Caco-2 (cell line): ENCODE results near the gene LRRC8B. TPM values are rescaled to one million over a fixed set of nuclear protein-coding genes. Genes with fewer than 3 reads are reported as not detected.

Source experiments
- BruUV-seq: library from RNA; stranded (reverse); fragments of 400-500 nt; replicated peaks from 2 replicates; lab custom pipeline; 2021; lab: Mats Ljungman, UMichigan
- CTCF ChIA-PET: fragments of 300-600 bp; sonication (Branson Sonifier 250); formaldehyde crosslinking; loops from one replicate; lab custom pipeline; 2022; ENCODE audit warnings: antibody characterized with exemption; lab: Charles Lee
- POLR2A ChIA-PET: fragments of 300-600 bp; sonication (Branson Sonifier 250); formaldehyde crosslinking; loops from one replicate; lab custom pipeline; 2022; ENCODE audit warnings: antibody characterized with exemption; lab: Charles Lee
- DNase-seq, 2 experiments: peaks; one replicate each; pipeline versions ENCODE4 v3.0.0 to v3.0.0-alpha.2; 2020 to 2022
- H3K27me3 ChIP-seq: replicated peaks from 2 replicates; pipeline ENCODE4 v1.6.0; 2011; ENCODE audit warnings: low read length; ENCODE audit not compliant: control insufficient read depth, insufficient read depth
- H3K36me3 ChIP-seq: 2 replicates; pipeline ENCODE4 v1.5.1; 2011; ENCODE audit warnings: low read length; ENCODE audit not compliant: control insufficient read depth, insufficient read depth
- H3K4me1 ChIP-seq: fragments of 250-450 bp; sonication (Bioruptor Pico); 2 replicates; pipeline ENCODE4 v1.5.1; 2020; ENCODE audit warnings: mild to moderate bottlenecking
- H3K4me3 ChIP-seq: 2 replicates; pipeline ENCODE4 v1.5.1; 2011; ENCODE audit warnings: low read depth, mild to moderate bottlenecking, control low read depth, low read length
- H3K9me3 ChIP-seq: fragments of 250-450 bp; sonication (Bioruptor Pico); 2 replicates; pipeline ENCODE4 v1.5.1; 2020; ENCODE audit warnings: mild to moderate bottlenecking, moderate library complexity
- H3K27ac Mint-ChIP-seq: one replicate; pipeline ENCODE4 v1.8.0; 2022; ENCODE audit warnings: mixed read lengths; ENCODE audit not compliant: unreplicated experiment
- H3K27me3 Mint-ChIP-seq: one replicate; pipeline ENCODE4 v1.8.0; 2022; ENCODE audit warnings: mixed read lengths; ENCODE audit not compliant: insufficient read depth, unreplicated experiment
- H3K36me3 Mint-ChIP-seq: one replicate; pipeline ENCODE4 v1.8.0; 2022; ENCODE audit warnings: mild to moderate bottlenecking, mixed read lengths; ENCODE audit not compliant: insufficient read depth, unreplicated experiment
- H3K4me1 Mint-ChIP-seq: one replicate; pipeline ENCODE4 v1.8.0; 2022; ENCODE audit warnings: low read depth, mixed read lengths; ENCODE audit not compliant: unreplicated experiment
- H3K4me3 Mint-ChIP-seq: one replicate; pipeline ENCODE4 v1.8.0; 2022; ENCODE audit warnings: mild to moderate bottlenecking, moderate library complexity, mixed read lengths; ENCODE audit not compliant: unreplicated experiment
- H3K9me3 Mint-ChIP-seq: one replicate; pipeline ENCODE4 v1.8.0; 2022; ENCODE audit warnings: mixed read lengths; ENCODE audit not compliant: unreplicated experiment
- intact Hi-C: fragments of 100-400 bp; cut with micrococcal nuclease; formaldehyde crosslinking; loops from one replicate; pipeline ENCODE4 v1.10.0; 2022; ENCODE audit not compliant: unreplicated experiment
- total RNA-seq: library from RNA; stranded (reverse); gene quantifications from 2 replicates; pipeline ENCODE4 v1.2.3, GENCODE V29; 2022
- TF ChIP-seq, protein P1 (sequence below), 2 experiments: fragments of 200-600 bp in 1 of 2; IDR thresholded peaks; 1 replicate in 1 of 2; 2 replicates in 1 of 2; pipeline versions ENCODE4 v1.5.1 to v1.8.0; 2011 to 2022; ENCODE audit warnings: antibody characterized with exemption in 1 of 2, control low read depth in 1 of 2, inconsistent platforms in 1 of 2, low read depth in 1 of 2, low read length in 1 of 2, mild to moderate bottlenecking in 1 of 2, moderate library complexity in 1 of 2; ENCODE audit not compliant: insufficient read depth in 1 of 2, severe bottlenecking in 1 of 2, unreplicated experiment in 1 of 2

The LRRC8B gene
- total RNA-seq, 1 experiment from 2014 or later: 10.8 TPM

DNA sequence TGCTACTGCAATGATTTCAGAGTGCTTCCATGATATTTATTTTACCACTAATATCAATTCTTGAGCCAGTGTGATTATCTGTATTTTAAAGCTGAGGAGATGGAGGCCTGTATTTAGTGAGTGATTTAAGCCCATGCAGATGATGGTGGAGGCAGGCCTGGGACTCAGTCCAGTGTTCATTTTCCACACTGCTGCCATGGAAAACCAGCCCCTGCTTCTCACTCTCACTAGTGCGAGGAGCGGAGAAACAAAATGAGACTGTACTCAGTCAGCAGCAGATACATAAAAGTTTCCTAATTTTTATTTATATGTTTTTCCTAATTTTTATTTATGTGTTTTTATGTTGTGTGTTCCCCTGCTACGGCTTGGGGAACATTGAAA, 32.8 kb downstream of the LRRC8B start:
- no peaks in the 10 kb centered on the region for H3K9me3 ChIP-seq
- Mint-ChIP-seq H3K36me3 (no peaks in the 10 kb centered on the region), H3K4me1 (no peaks in the 10 kb centered on the region), H3K4me3 (no peak overlapping the region), H3K27me3 (no peaks in the 10 kb centered on the region), H3K27ac (no peak overlapping the region), H3K9me3 (no peaks in the 10 kb centered on the region)
- no peak overlapping the region for H3K4me3 ChIP-seq
- ChIA-PET CTCF (no interaction called here), POLR2A (no interaction called here)
- no peaks in the 10 kb centered on the region for H3K4me1 ChIP-seq
- no TSS peak for BruUV-seq
- H3K36me3 ChIP-seq: no peaks in the 10 kb centered on the region
- no peak for DNase-seq
- TF ChIP-seq, protein P1, sequence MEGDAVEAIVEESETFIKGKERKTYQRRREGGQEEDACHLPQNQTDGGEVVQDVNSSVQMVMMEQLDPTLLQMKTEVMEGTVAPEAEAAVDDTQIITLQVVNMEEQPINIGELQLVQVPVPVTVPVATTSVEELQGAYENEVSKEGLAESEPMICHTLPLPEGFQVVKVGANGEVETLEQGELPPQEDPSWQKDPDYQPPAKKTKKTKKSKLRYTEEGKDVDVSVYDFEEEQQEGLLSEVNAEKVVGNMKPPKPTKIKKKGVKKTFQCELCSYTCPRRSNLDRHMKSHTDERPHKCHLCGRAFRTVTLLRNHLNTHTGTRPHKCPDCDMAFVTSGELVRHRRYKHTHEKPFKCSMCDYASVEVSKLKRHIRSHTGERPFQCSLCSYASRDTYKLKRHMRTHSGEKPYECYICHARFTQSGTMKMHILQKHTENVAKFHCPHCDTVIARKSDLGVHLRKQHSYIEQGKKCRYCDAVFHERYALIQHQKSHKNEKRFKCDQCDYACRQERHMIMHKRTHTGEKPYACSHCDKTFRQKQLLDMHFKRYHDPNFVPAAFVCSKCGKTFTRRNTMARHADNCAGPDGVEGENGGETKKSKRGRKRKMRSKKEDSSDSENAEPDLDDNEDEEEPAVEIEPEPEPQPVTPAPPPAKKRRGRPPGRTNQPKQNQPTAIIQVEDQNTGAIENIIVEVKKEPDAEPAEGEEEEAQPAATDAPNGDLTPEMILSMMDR (IDR thresholded peaks at IDR 0.05; ENCODE audit: insufficient read depth in 1 of 2, low read depth in 1 of 2, low read length in 1 of 2, severe bottlenecking in 1 of 2, unreplicated experiment in 1 of 2): no peak
- intact Hi-C loops: no loop called here
- no peaks in the 10 kb centered on the region for H3K27me3 ChIP-seq

DNA sequence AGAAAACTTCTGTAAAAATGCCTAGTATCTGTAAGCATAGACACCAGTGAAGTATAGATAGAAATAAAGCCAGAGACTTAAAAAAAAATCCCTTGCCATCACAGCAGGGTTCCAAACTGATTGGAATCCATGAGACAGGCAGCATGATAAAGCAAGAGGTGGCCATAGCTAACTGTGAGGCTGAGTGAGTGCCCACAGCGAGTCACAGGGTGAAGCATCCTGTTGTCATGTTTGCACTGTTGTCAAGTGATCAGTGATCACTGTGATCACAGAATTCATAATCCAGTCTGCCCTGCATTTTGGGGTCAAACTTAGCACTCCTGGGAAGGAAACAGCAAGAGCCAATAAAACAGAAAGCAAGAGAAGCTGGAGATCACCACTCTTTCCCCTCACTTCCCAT, 33.3 kb downstream of the LRRC8B start:
- POLR2A ChIA-PET: no interaction called here
- H3K27ac Mint-ChIP-seq: no peak overlapping the region
- no peak overlapping the region for H3K4me3 ChIP-seq
- no peaks in the 10 kb centered on the region for H3K4me1 ChIP-seq
- no peaks in the 10 kb centered on the region for H3K36me3 ChIP-seq
- no peaks in the 10 kb centered on the region for H3K4me1 Mint-ChIP-seq
- H3K36me3 Mint-ChIP-seq: no peaks in the 10 kb centered on the region
- H3K9me3 ChIP-seq: no peaks in the 10 kb centered on the region
- no peaks in the 10 kb centered on the region for H3K9me3 Mint-ChIP-seq
- TF ChIP-seq, protein P1 (IDR thresholded peaks at IDR 0.05; ENCODE audit: insufficient read depth in 1 of 2, low read depth in 1 of 2, low read length in 1 of 2, severe bottlenecking in 1 of 2, unreplicated experiment in 1 of 2): no peak
- no TSS peak for BruUV-seq
- CTCF ChIA-PET: no interaction called here
- no peaks in the 10 kb centered on the region for H3K27me3 ChIP-seq
- H3K27me3 Mint-ChIP-seq: no peaks in the 10 kb centered on the region
- intact Hi-C loops: no loop called here
- H3K4me3 Mint-ChIP-seq: no peak overlapping the region
- DNase-seq: no peak

DNA sequence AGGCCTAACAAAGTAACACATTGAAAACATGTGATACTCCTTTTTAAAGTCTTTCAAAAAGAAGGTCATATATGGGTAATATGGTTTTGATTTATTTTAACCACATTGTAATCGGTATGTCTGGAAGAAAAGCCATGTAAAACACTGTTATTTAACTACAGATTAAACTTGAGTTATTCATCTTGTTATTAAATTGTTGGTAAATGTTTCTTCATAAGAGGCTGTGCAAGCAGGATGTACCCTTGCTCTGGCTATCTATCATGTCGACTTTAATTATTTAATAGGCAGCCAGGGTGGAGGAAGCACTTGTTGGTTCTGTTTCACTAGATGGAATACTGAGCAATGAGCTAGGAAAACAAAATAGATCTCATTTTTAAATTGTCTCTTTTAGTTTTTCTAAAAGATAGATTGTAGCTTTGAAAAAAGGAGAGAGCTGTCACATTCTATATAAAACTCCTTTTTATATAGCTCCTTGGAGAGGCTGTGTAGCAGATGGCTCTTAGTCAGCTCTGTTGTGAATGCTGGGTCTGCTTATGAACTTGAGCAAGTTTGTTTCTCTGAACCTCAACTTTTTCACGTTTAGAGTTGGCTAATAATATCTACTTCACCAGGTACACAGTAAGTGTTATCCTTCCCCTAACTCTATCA, 39.5 kb downstream of the LRRC8B start:
- BruUV-seq: no TSS peak
- Histone ChIP-seq H3K9me3 (no peaks in the 10 kb centered on the region), H3K4me3 (no peak overlapping the region), H3K27me3 (no peaks in the 10 kb centered on the region), H3K4me1 (no peaks in the 10 kb centered on the region), H3K36me3 (no peaks in the 10 kb centered on the region)
- DNase-seq: no peak
- Mint-ChIP-seq H3K27ac (no peak overlapping the region), H3K27me3 (no peaks in the 10 kb centered on the region), H3K4me1 (no peaks in the 10 kb centered on the region), H3K4me3 (no peak overlapping the region), H3K9me3 (no peaks in the 10 kb centered on the region), H3K36me3 (no peaks in the 10 kb centered on the region)
- ChIA-PET CTCF (no interaction called here), POLR2A (no interaction called here)
- TF ChIP-seq, protein P1 (IDR thresholded peaks at IDR 0.05; ENCODE audit: insufficient read depth in 1 of 2, low read depth in 1 of 2, low read length in 1 of 2, severe bottlenecking in 1 of 2, unreplicated experiment in 1 of 2): no peak
- intact Hi-C loops: no loop called here
